KMS-11 (cell line): ENCODE results near the gene MYH6.
"Not testable (repeated sequence)": the region's sequence is repeated elsewhere in the genome, so short reads cannot be mapped to it uniquely, and the experiment has no call there.

Experiments
- H2AFZ ChIP-seq: fragments of 200-600 bp; sonication (generic); 2 replicates; pipeline ENCODE4 v1.6.1; 2016; ENCODE audit warnings: antibody characterized with exemption, mixed run types, low read depth
- H3K27ac ChIP-seq: fragments of 200-600 bp; sonication (generic); 2 replicates; pipeline ENCODE4 v1.6.1; 2016; ENCODE audit warnings: mild to moderate bottlenecking, mixed run types
- H3K27me3 ChIP-seq: fragments of 200-600 bp; sonication (generic); 2 replicates; pipeline ENCODE4 v1.6.1; 2017; ENCODE audit warnings: mild to moderate bottlenecking, low read depth, mixed run types, moderate library complexity; ENCODE audit not compliant: insufficient read depth
- H3K36me3 ChIP-seq: fragments of 200-600 bp; sonication (generic); 2 replicates; pipeline ENCODE4 v1.6.1; 2017; ENCODE audit warnings: mild to moderate bottlenecking, mixed run types; ENCODE audit not compliant: insufficient read depth
- H3K4me1 ChIP-seq: fragments of 200-600 bp; sonication (generic); 2 replicates; pipeline ENCODE4 v1.6.1; 2016; ENCODE audit warnings: mild to moderate bottlenecking, low read depth, mixed run types; ENCODE audit not compliant: poor library complexity, severe bottlenecking
- H3K4me2 ChIP-seq: fragments of 200-600 bp; sonication (generic); 2 replicates; pipeline ENCODE4 v1.7.0; 2016; ENCODE audit warnings: mild to moderate bottlenecking, mixed run types
- H3K4me3 ChIP-seq: fragments of 200-600 bp; sonication (generic); IDR thresholded peaks from 2 replicates; pipeline ENCODE4 v1.6.1; 2017; ENCODE audit warnings: low read depth, low read length, mixed read lengths; ENCODE audit not compliant: insufficient read depth
- H3K79me2 ChIP-seq: fragments of 200-600 bp; sonication (generic); 2 replicates; pipeline ENCODE4 v1.6.1; 2016; ENCODE audit warnings: low read depth, mixed run types; ENCODE audit not compliant: insufficient read depth
- H3K9ac ChIP-seq: fragments of 200-600 bp; sonication (generic); 2 replicates; pipeline ENCODE4 v1.6.1; 2016; ENCODE audit warnings: mild to moderate bottlenecking, mixed run types
- H4K20me1 ChIP-seq: fragments of 200-600 bp; sonication (generic); 2 replicates; pipeline ENCODE4 v1.6.1; 2016; ENCODE audit warnings: mild to moderate bottlenecking, mixed run types; ENCODE audit not compliant: insufficient read depth
- CTCF ChIP-seq: fragments of 200-600 bp; sonication (generic); conservative IDR thresholded peaks from 2 replicates; pipeline ENCODE4 v1.6.1; 2017; ENCODE audit warnings: low read depth, mild to moderate bottlenecking, antibody characterized with exemption, low read length, moderate library complexity, mixed read lengths

The MYH6 gene

GRCh38 chr14:23398348-23398747 lies 9.7 kb downstream of the MYH6 start:
- H3K4me2 ChIP-seq: no peak overlapping the region
- no peaks in the 10 kb centered on the region for H4K20me1 ChIP-seq
- H3K36me3 ChIP-seq: no peaks in the 10 kb centered on the region
- H3K79me2 ChIP-seq: no peaks in the 10 kb centered on the region
- H3K9ac ChIP-seq: no peak overlapping the region
- H3K4me1 ChIP-seq: no peaks in the 10 kb centered on the region
- H2AFZ ChIP-seq: no peak overlapping the region
- H3K27ac ChIP-seq: no peak overlapping the region
- H3K4me3 ChIP-seq: no peak overlapping the region
- H3K27me3 ChIP-seq: peaks cover 2% of the 10 kb centered on the region
- no peak for TF ChIP-seq CTCF

- TF ChIP-seq CTCF: no peak
Measured at GRCh38 chr14:23396781-23397407, 11.2 kb downstream of the MYH6 start.

GRCh38 chr14:23396126-23396525 lies 11.9 kb downstream of the MYH6 start:
- Histone ChIP-seq H3K27ac (no peak overlapping the region), H3K4me3 (no peak overlapping the region), H2AFZ (no peak overlapping the region), H3K4me1 (no peaks in the 10 kb centered on the region), H3K9ac (no peak overlapping the region), H3K4me2 (no peak overlapping the region), H3K27me3 (peaks cover 8% of the 10 kb centered on the region), H3K79me2 (no peaks in the 10 kb centered on the region), H3K36me3 (no peaks in the 10 kb centered on the region), H4K20me1 (no peaks in the 10 kb centered on the region)
- no peak for TF ChIP-seq CTCF

More at GRCh38 chr14:23396781-23397407, 11.2 kb downstream of the MYH6 start:
- H2AFZ ChIP-seq: no peak overlapping the region
- H4K20me1 ChIP-seq: no peaks in the 10 kb centered on the region
- H3K27me3 ChIP-seq: peaks cover 1% of the 10 kb centered on the region
- no peaks in the 10 kb centered on the region for H3K79me2 ChIP-seq
- H3K4me2 ChIP-seq: no peak overlapping the region
- H3K9ac ChIP-seq: no peak overlapping the region
- no peaks in the 10 kb centered on the region for H3K36me3 ChIP-seq
- no peaks in the 10 kb centered on the region for H3K4me1 ChIP-seq
- H3K4me3 ChIP-seq: no peak overlapping the region
- H3K27ac ChIP-seq: no peak overlapping the region

- Histone ChIP-seq H3K27ac (no peak overlapping the region), H3K9ac (no peak overlapping the region), H3K79me2 (no peaks in the 10 kb centered on the region), H3K4me2 (no peak overlapping the region), H3K4me3 (no peak overlapping the region), H2AFZ (no peak overlapping the region), H4K20me1 (no peaks in the 10 kb centered on the region), H3K36me3 (no peaks in the 10 kb centered on the region), H3K27me3 (peaks cover 8% of the 10 kb centered on the region; the same call in 1 of the 2 replicates), H3K4me1 (no peaks in the 10 kb centered on the region)
- TF ChIP-seq CTCF: no peak
Measured at GRCh38 chr14:23392613-23393012, 15.5 kb downstream of the MYH6 start.

- H3K4me2 ChIP-seq, H3K79me2 ChIP-seq, H2AFZ ChIP-seq, H4K20me1 ChIP-seq, H3K27ac ChIP-seq, H3K36me3 ChIP-seq, H3K4me3 ChIP-seq, H3K4me1 ChIP-seq, H3K9ac ChIP-seq: not testable (repeated sequence)
- peaks cover 16% of the 10 kb centered on the region; the same call in 1 of the 2 replicates for H3K27me3 ChIP-seq
Measured at GRCh38 chr14:23389871-23390270, 18.2 kb downstream of the MYH6 start.
